GM18909 (cell line): ENCODE measurements around the gene CLK2.
"Not testable (repeated sequence)": the region's sequence is repeated elsewhere in the genome, so short reads cannot be mapped to it uniquely, and the experiment has no call there.

Experiments
- ATAC-seq: cut with Tn5 transposase; IDR thresholded peaks from one replicate; pipeline ENCODE4 v1.9.1; 2021; ENCODE audit warnings: mild to moderate bottlenecking; ENCODE audit not compliant: unreplicated experiment, poor library complexity

Gene CLK2

DNA sequence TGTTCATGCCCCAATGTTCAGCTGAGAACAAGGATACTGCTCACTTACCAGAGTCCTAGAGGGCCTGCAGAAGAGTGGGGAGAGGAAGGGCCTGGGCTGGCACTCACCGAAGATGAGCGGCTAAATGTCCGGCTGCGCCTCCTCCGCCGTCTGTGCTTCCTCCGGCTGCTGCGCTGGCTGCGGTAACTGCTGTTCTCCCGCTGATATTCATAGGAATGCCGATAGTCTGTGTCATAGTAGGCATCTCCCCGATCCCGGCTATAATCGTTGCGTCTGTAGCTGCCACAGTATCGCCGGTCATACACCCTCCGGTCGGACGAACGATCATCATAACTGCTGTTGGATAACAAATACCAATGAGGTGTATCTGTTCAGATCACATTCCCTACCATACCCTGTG, 3.9 kb downstream of the CLK2 start:
- ATAC-seq: no peak

DNA sequence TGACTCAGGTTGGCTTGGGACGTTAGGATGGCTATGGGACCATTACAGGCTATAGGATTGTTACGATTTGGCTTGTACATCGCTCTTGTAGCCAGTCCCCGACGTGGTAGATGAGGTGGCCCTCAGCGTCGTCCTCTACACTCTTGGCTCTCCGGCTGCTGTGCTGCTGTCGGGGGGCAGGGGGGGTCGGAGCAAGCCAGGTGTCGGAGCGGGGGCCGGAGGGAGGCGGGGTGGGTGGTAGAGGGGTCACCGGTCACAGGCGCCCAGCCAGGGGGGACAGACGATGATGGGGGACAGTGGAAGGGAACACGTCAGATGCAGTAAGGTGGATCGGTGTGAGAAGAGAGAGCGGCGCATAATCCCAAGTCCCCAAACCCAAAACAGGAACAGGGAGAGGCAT, 4.7 kb downstream of the CLK2 start:
- ATAC-seq: no peak

DNA sequence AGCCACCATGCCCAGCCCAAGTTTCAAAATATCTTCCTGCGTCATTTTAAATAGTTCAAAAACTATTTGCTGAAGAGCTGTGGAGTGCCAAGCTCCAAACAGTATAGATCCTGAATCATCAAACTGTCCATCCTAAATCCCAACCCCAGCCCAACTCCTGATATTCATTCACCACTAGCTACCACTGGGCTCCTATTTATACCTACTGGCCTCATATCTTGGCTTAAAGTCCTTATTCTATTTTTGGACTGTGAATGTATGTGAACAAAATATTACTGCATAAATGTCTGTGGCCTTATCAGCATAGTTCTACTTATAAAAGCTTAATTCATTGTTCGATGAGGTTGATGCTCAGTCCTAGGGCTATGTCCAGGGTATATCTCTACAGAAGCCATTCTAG, 5.9 kb downstream of the CLK2 start:
- no peak for ATAC-seq

DNA sequence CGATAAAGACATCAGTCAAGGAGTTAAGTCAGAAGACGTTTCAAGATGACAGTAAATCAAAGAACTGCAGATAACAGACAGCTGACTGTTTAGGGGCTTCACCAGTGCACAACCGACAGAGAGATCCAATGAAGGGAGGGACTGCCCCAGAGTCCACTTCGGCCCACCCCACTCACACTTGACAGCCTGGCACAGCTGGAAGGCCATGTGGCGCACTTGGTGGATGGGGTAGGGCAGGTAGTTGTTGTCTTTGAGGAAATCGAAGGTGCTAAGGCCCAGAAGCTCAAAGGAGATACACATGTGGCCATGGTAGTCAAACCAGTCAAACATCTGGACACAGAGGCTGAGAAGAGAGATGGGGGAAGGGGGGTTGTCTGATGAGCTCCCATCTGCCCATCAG, 6.8 kb downstream of the CLK2 start:
- no peak for ATAC-seq

DNA sequence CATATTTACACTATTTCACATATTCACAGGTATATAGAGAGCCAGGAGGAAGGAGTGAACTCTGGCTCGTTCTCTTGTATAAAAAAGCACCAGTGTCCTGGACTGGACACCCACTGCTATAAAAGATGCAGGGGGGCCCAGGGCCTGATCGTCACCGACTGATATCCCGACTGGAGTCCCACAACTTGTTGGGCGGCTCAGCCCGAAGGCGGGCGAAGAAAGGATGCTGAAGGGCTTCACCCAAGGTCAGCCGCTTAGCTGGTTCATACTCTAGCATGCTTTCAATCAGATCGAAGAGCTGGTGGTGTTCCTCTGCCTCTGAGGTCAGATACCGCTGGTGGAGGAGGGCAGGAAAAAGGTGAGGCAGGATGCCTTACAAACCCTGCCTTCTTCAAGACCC, 10.2 kb downstream of the CLK2 start:
- no peak for ATAC-seq

DNA sequence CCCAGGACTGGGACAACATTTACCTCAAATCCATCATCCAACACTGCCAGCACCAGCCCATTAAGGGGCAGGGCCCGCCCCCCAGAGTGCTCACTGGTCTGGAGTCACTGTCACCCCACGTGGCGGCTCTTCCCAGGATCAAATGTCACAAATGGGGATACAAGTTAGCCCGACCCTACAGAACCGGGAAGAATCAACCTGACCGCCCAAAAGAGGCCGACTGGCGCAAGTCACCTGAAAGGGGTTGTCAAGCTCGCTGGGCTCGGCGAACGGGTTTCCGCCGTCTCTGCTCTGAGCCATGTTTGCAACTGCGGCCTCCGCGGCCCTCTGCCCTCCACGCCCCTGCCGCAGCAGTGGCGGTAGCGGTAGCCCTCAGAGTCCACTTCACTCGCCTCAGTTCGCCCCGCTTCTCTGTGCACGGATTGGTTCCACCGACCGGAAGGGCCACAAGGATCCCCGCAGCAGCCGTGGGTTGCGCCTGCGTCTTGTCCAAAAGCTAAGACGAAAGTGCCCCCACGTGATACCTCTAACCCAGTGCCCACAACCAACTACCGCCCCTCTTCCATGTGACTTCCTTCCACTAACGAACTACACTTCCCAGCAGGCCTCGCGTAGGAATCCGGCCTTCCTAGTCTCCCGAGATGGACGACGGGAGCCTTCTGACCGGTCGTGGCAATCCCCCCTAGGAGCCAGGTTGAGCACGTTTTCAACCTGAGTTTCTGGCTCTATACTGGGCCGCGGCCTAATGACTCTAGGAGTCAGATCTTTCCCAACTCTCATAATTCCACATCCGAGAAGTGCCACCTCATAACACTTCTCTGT, 11.2 kb downstream of the CLK2 start, which contains the start of gene SCAMP3:
Gene SCAMP3, minus strand, starts transcription at position 509 of the 822 bp plus-strand sequence. Its CDS starts 209 bp downstream, at position 300.
- peak; percentile 86 for ATAC-seq

DNA sequence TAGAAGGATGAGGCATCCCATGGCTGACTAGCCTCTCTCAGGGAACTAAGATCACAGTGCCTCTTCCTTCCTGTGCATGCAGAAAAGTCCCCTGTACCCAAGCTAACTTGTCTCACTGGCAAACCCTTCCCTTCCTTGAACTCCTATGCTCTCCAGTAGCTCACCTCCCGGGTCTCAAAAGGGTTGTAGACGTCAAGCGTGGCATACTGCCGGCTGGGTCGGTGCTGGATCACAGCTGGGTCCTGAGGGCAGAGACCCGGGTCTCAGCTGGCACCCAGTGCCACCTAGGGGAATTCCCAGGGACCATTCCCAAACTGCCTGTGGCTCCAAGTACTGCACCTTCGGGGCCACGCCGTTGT, 11.8 kb downstream of the CLK2 start:
- peak; percentile 4 for ATAC-seq

DNA sequence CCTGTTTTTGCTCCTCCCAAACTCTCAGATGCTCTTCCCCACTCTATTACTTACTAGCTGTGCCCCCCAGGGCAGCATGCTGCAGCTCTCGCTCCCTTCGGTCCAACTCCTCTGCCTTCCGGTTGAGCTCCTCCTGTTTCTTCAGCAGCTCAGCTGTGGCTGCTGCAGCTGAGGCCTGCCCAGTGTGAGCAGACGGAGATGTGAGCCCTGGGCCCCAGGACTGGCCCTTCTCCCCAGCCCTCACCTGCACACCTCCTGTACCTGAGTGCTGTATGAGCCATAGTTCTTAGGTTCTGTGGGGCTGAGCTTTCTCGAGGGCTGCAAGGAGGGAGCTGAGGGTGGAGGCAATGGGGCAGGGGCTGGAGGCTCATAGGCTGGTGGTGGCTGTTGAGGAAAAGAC, 13.0 kb downstream of the CLK2 start:
- ATAC-seq: no peak

DNA sequence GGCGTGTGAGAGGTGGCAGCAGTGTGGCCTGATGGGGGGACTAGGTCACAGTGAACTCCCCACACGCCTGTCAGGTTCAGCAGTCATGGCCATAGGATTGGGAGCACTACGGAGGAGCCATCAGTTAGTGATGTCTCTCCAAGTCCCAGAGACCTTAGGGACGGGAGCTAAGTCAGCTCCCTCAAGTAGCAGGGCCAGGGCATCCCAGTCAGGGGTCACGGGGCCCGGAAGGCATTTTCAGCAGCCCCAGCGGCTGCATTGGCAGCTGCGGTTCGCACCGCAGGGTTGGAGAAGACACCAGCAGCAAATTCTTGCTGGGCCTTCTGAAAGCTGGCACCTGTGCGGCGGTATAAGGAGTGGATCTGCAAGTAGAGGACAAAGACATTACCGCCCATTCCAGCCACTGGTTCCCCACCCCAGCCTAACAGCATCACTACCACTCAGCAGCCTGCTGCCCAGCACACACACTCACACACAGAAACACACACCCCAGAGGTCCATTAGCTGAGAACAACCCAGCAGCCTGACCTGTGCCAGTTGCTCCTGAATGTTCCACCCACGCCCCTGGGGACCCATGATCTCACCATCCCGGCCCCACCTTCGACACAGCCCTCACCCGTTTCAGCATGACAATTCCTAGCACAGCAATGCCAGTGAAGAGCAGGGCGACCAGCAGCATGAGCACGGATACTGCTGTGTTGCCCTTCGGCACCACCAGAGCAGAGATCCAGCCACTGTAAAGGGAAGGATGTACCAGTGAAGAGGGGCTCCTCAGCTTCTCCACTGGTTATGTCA, 17.0 kb downstream of the CLK2 start:
- ATAC-seq: no peak

DNA sequence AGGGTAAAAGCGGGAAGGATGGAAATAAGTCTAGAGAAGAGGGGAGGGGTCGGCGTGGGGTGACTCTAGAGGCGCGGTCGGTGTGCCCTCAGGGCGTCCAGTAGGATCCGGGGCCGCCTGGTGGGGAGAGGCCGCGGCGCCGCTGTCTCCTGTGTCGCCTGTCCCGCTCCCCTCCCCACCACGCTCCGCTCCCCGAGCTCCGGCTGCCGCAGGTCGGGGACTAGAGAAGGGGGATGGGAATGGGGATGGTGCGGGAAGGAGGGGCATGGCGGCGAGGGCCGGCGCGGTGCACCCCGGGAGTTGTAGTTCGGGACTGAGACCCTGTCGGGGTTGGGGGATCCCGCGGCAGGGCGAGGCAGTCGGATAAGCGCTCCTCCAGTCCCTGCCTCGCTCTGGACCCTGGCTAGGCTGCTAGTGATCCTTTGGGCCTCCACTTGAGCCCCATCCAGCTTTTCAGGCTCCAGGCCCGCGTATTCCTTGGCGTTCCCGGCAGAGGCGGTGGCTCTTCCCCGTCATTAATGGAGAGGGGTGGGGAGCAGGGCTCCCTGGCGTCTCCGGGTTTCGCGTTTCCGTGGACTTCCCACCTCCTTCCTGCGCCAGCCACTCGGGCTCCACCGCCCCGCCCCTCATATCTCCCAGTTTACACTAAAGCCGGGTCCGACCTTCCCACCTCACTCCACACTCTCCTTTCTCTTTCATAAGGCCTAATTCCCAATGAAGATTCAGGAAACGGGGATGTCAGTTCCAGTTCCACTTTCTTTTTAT, 17.9 kb downstream of the CLK2 start, which contains the start of gene ENTREP3:
Gene ENTREP3, minus strand, starts transcription at position 241 of the 765 bp plus-strand sequence. CDS start 606 bp downstream, outside the sequence.
- ATAC-seq: peak; percentile 62

DNA sequence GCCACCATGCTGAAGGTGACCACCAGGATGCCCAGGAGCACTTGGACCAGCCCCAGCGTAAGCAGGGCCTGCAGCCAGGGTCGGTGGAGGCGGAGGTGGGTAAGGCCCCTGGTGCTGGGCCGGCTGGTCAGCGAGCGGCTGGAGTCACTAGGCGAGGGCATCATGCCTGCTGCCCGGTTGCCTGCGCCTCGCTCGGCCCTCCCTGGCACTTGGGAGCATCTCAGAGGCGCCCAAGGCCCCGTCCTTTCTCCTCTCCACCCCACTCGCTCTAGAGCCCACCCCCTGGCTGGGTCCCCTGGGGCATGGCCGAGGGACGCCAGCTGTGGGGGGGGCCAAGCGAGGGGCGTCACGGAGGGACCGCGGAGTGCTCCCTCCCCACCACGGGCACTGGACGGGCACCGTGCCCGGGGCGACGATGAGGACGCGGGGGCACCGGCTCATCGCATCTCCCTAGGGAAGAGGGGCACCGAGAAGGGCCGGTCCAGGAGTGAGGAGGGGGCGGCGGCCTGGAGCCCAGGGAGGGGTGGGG, 18.5 kb downstream of the CLK2 start:
- no peak for ATAC-seq

DNA sequence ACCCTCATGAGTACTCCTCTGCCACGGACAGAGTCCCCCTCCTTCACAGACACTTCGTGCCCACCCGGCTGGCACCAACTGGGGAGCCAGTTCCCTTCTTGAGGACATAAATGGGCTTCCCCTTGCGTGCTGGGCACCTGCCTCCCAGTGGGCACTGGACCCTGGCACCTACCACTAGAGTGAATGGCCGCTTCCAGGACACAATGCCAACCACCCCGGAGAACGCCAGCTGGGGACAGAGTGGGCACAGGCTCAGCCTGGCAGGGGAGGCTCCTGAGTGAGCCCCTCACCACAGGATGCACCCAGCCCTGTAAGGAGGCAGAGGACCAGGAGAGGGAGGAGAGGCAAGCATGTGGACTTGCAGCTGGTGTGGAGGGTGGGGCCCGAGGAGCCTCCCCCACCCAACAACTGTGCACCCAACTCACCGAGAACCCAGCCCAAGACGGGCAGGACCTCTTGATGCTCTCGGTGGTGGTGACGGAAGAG, 19.0 kb downstream of the CLK2 start:
- no peak for ATAC-seq

DNA sequence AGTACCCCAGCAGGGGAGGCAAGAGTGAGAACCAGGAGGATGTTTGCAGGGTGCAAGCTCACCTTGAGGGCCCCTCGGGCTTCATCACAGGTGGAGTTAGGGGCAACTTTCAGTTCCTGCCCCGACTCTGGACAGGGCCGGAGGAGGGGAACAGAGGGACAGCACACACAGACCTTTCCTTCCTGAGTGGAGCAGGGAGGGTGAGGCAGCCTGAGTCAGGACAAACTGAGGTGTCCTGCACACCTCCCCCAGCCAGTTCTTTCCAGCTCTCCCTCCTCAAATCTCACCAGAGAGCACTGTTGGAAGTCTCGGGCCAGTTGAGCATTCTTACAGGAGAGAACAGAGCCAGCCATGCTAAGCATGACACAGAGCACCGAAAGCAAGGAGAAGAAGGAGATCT, 19.5 kb downstream of the CLK2 start:
- ATAC-seq: no peak

DNA sequence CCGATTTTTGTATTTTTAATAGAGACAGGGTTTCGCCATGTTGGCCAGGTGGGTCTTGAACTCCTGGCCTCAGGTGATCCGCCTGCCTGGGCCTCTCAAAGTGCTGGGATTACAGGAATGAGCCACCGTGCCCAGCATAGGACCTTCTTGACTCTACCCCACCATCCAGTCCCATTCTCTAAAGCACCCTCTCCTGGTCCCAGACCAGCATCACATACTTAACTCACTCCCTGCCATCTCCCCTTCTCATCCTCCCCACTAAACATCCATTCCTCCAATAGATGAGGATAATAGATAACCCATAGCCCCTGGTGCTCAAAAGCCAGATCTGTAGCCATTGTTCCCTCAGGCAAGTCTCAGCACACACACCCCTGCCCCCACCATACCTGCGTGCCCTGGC, 20.1 kb downstream of the CLK2 start:
- ATAC-seq: no peak

DNA sequence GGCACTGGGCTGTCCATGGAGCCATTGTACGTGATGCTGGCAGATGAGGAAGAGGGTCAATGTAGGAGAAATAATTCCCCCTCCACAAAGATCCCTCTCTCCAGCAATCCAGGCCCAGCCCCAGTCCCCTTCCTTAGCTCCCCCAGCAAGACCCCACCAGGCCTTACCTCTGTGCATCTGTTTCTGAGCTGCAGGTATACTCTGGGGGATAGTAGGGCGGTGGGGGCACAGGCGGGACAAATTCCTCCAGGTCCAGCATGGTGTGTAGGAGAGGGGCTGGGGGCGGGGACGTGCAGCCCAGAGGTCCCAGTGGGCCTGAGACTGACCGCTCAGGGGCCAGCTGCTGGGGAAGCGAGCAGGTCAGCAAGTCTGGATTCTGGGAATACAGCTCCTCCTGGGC, 21.7 kb downstream of the CLK2 start:
- ATAC-seq: no peak

DNA sequence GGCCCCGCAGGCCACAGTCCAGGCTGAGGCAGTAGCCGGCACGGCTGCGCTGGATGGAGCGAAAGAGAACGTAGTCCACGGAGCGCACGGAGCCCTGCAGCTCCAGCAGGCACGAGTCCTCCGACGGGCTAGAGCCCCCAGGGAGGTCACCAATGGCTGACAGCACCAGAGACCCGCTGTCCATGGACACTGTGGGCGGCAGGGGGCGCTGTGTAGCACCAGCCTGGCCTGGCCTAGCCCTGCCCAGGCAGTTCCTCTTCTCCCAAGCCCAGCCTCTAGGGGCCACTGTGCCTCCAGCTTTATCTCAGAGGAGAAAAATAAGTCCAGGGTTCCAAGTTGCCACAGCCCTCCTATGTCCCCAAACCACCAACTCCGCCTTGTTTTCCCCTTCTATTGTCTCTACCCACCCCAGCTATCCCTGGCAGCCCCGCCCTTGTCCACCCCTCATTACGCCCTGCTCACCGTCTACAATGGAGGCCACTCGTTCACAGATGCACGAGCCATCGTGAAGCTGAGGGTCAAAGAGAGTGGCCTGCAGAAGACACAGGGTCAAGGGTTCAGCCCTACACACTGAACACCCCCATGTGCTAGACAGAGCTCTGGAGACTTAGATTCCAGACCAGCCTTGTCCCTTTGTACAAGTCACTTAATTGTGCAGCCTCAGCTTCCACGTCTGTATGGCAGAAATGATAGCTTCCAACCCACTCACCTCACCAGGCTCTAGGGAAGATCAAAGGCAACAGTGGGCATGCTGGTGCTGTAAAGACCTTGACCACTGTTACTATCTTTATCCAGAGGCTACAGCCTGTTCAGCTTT, 22.5 kb downstream of the CLK2 start:
- ATAC-seq: peak; percentile 81

DNA sequence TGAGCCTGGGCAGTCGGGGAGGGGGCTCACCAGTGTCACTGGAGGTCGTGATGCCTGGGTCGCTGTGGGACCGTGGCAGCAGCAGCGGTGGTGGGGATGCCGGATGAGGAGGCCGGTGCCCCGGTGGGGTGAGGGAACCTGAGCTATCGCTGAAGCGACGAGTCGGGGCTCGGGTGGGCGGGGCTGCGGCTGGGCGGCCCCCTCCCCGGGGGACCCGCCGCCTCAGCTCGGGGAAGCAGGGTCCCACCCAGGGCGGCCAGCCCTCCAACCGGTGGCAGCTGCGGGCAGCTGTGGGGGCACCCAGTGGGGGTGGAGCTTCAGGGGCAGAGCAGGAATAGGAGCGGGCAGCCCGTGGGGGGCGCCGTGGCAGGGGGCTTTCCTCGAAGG, 23.1 kb downstream of the CLK2 start:
- peak; percentile 20 for ATAC-seq

DNA sequence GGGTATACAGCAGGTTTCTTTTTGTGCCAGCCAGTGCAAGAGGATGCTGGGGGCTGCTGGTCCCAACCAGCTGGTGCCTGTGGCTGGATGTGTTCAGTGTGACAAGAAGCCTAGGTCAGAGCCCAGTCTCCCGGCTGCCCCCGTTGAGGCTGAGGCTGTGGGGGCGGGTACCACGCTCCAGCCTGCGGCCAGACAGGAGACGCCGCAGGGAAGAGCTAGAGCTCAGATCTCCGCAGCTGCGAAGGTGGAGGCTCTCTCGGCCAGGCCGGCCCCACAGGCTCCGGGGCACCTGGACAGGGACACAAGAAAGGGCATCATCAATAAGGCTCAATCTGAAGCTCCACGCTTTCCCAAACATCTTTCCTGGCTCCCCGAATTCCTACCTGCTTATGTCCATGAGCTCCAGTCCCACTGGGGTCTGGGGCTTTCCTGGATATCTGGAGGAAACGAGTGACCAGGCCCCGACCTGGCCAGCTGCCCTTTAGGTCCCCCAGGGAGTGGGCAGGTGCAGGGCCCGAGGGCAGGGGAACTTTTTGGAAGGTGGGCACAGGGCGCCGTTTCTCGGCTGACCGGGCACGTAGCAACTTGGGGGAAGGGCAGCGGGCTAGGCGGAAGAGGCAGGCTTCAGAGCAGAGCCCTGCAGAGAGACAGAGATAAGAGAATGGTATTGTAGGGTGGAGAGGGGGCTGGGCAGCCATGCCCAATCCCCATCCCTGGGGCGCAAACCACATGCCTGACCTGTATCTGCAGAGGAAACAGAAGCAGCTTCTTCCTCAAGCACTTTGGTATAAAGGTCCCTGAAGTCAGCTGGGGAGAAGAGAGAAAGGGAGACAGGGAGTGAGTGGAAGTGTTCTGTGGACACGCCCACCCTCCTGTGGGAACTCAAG, 25.4 kb downstream of the CLK2 start:
- ATAC-seq: no peak

DNA sequence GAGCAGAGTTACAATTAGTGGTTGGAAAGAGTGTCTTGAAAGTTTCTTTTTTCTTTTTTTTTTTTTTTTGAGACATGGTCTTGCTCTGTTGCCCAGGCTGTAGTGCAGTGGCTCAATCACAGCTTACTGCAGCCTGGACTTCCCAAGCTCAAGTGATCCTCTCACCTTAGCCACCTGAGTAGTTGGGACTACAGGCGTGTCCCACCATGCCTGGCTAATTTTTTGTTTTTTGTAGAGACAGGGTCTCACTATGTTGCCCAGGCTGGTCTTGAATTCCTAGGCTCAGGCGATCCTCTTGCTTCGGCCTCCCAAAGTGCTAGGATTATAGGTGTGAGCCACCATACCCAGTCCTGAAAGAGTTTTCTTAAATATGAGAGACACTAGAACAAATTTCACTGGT, 26.5 kb downstream of the CLK2 start:
- not testable (repeated sequence) for ATAC-seq
